ENCODE data around the gene OVCA2. TPM values are rescaled to one million over a fixed set of nuclear protein-coding genes. Genes with fewer than 3 reads are reported as not detected.
A peak's percentile ranks its signal among the peaks of the same experiment; 100 is the strongest.

OVCA2 gene
- total and polyA plus RNA-seq, 2 donors (not counting 3 experiments of a cell fraction or from before 2014, with no cell fraction given) = 41.3 to 84.2 TPM

DNA sequence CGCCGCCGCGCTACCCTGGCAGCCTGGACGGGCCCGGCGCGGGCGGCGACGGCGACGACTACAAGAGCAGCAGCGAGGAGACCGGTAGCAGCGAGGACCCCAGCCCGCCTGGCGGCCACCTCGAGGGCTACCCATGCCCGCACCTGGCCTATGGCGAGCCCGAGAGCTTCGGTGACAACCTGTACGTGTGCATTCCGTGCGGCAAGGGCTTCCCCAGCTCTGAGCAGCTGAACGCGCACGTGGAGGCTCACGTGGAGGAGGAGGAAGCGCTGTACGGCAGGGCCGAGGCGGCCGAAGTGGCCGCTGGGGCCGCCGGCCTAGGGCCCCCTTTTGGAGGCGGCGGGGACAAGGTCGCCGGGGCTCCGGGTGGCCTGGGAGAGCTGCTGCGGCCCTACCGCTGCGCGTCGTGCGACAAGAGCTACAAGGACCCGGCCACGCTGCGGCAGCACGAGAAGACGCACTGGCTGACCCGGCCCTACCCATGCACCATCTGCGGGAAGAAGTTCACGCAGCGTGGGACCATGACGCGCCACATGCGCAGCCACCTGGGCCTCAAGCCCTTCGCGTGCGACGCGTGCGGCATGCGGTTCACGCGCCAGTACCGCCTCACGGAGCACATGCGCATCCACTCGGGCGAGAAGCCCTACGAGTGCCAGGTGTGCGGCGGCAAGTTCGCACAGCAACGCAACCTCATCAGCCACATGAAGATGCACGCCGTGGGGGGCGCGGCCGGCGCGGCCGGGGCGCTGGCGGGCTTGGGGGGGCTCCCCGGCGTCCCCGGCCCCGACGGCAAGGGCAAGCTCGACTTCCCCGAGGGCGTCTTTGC lies 16.2 kb downstream of the OVCA2 start:
- ChIA-PET POLR2A (interaction anchor here (1.4 kb wide), 1 partner anchor 10 kb away, joined by 3 read pairs; no protein-coding TSS in a partner anchor), CTCF (interaction anchor here (0.7 to 17.2 kb wide), 12 partner anchors 9 to 223 kb away, joined by 3 to 455 read pairs (median 4); no protein-coding TSS in a partner anchor)
- Histone ChIP-seq H3K4me3 (replicated peaks in 1 of 3; ENCODE audit: insufficient read depth in 1 of 3, low read depth in 1 of 3, low read length in 3 of 3) (no peak overlapping the region), H4K20me1 (replicated peaks; ENCODE audit: control insufficient read depth, extremely low read depth, insufficient read depth, low read length) (no peaks in the 10 kb centered on the region), H3K36me3 (ENCODE audit: control insufficient read depth in 2 of 2, extremely low read depth in 1 of 2, insufficient read depth in 2 of 2, low read length in 2 of 2) (peaks cover 3 to 10% of the 10 kb centered on the region in 2 experiments), H3K9me1 (replicated peaks; ENCODE audit: control insufficient read depth, extremely low read depth, insufficient read depth, low read length) (no peaks in the 10 kb centered on the region), H3K4me1 (ENCODE audit: control insufficient read depth, extremely low read depth, insufficient read depth, low read length) (peaks cover 27% of the 10 kb centered on the region), H3K27ac (ENCODE audit: insufficient read depth, low read depth, low read length) (no peak overlapping the region), H3K27me3 (ENCODE audit: control insufficient read depth in 2 of 2, insufficient read depth in 2 of 2, low read length in 2 of 2) (peaks cover 0 to 2% of the 10 kb centered on the region in 2 experiments), H3K79me2 (ENCODE audit: control insufficient read depth, insufficient read depth, low read length) (peaks cover 27% of the 10 kb centered on the region), H3K9ac (replicated peaks; ENCODE audit: extremely low read depth, insufficient read depth, low read length) (no peak overlapping the region), H3K9me3 (replicated peaks; ENCODE audit: control insufficient read depth, insufficient read depth, low read length) (no peaks in the 10 kb centered on the region), H3K4me2 (ENCODE audit: insufficient read depth, low read length) (no peak overlapping the region), H2AFZ (ENCODE audit: low read depth, low read length) (no peak overlapping the region)
- TF ChIP-seq MYC (IDR thresholded peaks at IDR 0.05; ENCODE audit: low read depth, low read length) (no peak), POLR2AphosphoS5 (IDR thresholded peaks at IDR 0.05; ENCODE audit: insufficient read depth, low read depth, low read length) (peak; percentile 14)
- DNase-seq (ENCODE audit: low read depth, low spot score) (no peak), FAIRE-seq (no peak)
- dilution Hi-C loops (cut with MboI; ENCODE audit: extremely low pct_ligation_motif_present, low sequenced_read_pairs) = no loop called here
- BruUV-seq (replicated peaks) = no TSS peak
- intact Hi-C loops (cut with micrococcal nuclease) = no loop called here

DNA sequence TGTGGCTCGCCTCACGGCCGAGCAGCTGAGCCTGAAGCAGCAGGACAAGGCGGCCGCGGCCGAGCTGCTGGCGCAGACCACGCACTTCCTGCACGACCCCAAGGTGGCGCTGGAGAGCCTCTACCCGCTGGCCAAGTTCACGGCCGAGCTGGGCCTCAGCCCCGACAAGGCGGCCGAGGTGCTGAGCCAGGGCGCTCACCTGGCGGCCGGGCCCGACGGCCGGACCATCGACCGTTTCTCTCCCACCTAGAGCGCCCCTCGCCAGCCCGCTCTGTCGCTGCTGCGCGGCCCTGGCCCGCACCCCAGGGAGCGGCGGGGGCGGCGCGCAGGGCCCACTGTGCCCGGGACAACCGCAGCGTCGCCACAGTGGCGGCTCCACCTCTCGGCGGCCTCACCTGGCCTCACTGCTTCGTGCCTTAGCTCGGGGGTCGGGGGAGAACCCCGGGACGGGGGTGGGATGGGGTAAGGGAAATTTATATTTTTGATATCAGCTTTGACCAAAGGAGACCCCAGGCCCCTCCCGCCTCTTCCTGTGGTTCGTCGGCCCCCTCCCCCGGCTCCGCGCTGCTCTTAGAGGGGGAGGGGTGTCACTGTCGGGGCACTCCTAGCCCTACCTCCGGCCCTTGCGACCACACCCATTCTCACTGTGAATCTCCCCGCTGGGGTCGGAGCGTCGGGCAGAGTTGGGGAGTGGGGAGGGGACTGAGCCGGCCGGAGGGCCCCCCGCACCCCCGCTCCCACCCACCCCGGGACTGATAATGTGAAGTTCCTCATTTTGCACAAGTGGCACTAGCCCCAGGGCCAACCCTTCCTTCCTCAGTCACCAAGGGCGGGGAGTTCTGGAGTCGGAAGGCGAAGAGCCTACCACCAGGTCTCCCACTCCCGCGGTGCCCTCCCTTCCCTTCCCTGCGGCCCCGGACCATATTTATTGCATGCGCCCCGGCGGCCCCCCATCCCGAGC lies 17.0 kb downstream of the OVCA2 start:
- Histone ChIP-seq H3K79me2 (ENCODE audit: control insufficient read depth, insufficient read depth, low read length) (peaks cover 28% of the 10 kb centered on the region), H3K27me3 (ENCODE audit: control insufficient read depth in 2 of 2, insufficient read depth in 2 of 2, low read length in 2 of 2) (no peaks in the 10 kb centered on the region), H3K9ac (replicated peaks; ENCODE audit: extremely low read depth, insufficient read depth, low read length) (no peak overlapping the region), H3K4me1 (ENCODE audit: control insufficient read depth, extremely low read depth, insufficient read depth, low read length) (peaks cover 23% of the 10 kb centered on the region), H3K9me1 (replicated peaks; ENCODE audit: control insufficient read depth, extremely low read depth, insufficient read depth, low read length) (no peaks in the 10 kb centered on the region), H3K4me2 (ENCODE audit: insufficient read depth, low read length) (no peak overlapping the region), H3K9me3 (replicated peaks; ENCODE audit: control insufficient read depth, insufficient read depth, low read length) (no peaks in the 10 kb centered on the region), H3K27ac (ENCODE audit: insufficient read depth, low read depth, low read length) (no peak overlapping the region), H3K36me3 (ENCODE audit: control insufficient read depth in 2 of 2, extremely low read depth in 1 of 2, insufficient read depth in 2 of 2, low read length in 2 of 2) (peaks cover 3 to 13% of the 10 kb centered on the region in 2 experiments), H3K4me3 (replicated peaks in 1 of 3; ENCODE audit: insufficient read depth in 1 of 3, low read depth in 1 of 3, low read length in 3 of 3) (no peak overlapping the region), H2AFZ (ENCODE audit: low read depth, low read length) (no peak overlapping the region), H4K20me1 (replicated peaks; ENCODE audit: control insufficient read depth, extremely low read depth, insufficient read depth, low read length) (no peaks in the 10 kb centered on the region)
- no peak for DNase-seq (ENCODE audit: low read depth, low spot score)
- intact Hi-C loops (cut with micrococcal nuclease) = no loop called here
- TF ChIP-seq EZH2 (IDR thresholded peaks at IDR 0.05; ENCODE audit: borderline replicate concordance, low read depth, low read length, severe bottlenecking) = no peak
- no peak for TF ChIP-seq GATA2 (IDR thresholded peaks at IDR 0.05; ENCODE audit: insufficient read depth, insufficient read length, low read depth, low read length)
- TF ChIP-seq POLR2AphosphoS5 (IDR thresholded peaks at IDR 0.05; ENCODE audit: insufficient read depth, low read depth, low read length) = no peak
- peak; percentile 63 to 65 for TF ChIP-seq CTCF (IDR thresholded peaks at IDR 0.05; ENCODE audit: extremely low read depth in 1 of 2, insufficient read depth in 1 of 2, low read depth in 1 of 2, low read length in 2 of 2)
- TF ChIP-seq MYC (IDR thresholded peaks at IDR 0.05; ENCODE audit: low read depth, low read length) = no peak
- no peak for TF ChIP-seq POLR2A (IDR thresholded peaks at IDR 0.05; ENCODE audit: low read depth, low read length)
- dilution Hi-C loops (cut with MboI; ENCODE audit: extremely low pct_ligation_motif_present, low sequenced_read_pairs) = no loop called here
- POLR2A ChIA-PET = interaction anchor here (1.4 kb wide), 1 partner anchor 9 kb away, joined by 3 read pairs; no protein-coding TSS in a partner anchor
- peak; percentile 38 for FAIRE-seq
- BruUV-seq (replicated peaks) = no TSS peak
- CTCF ChIA-PET = interaction anchor here (0.7 to 17.2 kb wide), 12 partner anchors 8 to 222 kb away, joined by 3 to 455 read pairs (median 4); no protein-coding TSS in a partner anchor

All from endothelial cell of umbilical vein (primary cell).